ENCODE data around the gene RPLP2. TPM values are rescaled to one million over a fixed set of nuclear protein-coding genes. Genes with fewer than 3 reads are reported as not detected.

Gene RPLP2
- total and polyA plus RNA-seq, 2 of the 4 experiments (the other 2 are of a cell fraction), result 59.9 to 1,897 TPM

DNA sequence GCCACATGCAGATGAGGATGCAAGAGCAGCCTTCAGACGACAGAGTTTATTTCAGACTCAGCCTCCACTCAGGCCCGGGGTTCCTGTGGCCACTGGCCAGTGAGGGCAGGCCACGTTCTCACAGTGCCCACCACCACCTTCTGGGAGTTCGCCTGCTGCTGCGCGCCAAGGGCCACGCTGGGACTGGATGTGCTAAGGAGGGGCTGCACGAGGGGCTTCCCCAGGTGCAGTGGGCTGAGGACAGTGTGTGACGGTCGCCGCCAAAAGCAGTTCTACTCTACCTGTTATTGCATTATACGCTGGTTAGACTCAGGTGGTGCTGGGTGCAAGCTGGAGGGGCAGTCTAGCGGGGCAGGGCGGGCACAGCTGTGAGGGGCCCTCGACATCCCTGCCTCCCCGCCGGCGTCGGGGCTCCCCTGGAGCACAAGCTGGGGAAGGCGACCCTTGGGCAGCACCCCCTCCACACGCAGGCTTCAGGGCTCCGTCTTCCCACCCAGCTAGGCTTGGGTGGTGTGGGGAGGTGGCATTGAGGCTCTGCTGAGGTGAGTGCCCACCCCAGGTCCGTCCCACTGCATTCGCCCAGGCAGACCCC lies 22.6 kb upstream of the RPLP2 start:
- Histone ChIP-seq H4K20me1 (ENCODE audit: insufficient read depth, low read length) (peaks cover 9% of the 10 kb centered on the region), H2AK9ac (replicated peaks; ENCODE audit: low read depth, low read length, poor library complexity) (peak overlapping the region; percentile 1), H2BK5ac (ENCODE audit: low read depth, low read length, poor library complexity, severe bottlenecking) (no peak overlapping the region), H3K9me3 (ENCODE audit: control insufficient read depth, insufficient read depth, low read length) (no peaks in the 10 kb centered on the region), H4K91ac (ENCODE audit: insufficient read depth, low read depth, low read length) (no peak overlapping the region), H2BK20ac (ENCODE audit: low read depth, low read length) (no peak overlapping the region), H3K4me2 (ENCODE audit: low read depth, low read length) (no peak overlapping the region), H2BK120ac (ENCODE audit: low read depth, low read length) (no peak overlapping the region), H3K18ac (ENCODE audit: low read depth, low read length) (no peak overlapping the region), H3K56ac (ENCODE audit: extremely low read depth, insufficient read depth, low read length) (no peak overlapping the region), H2BK15ac (ENCODE audit: low read depth, low read length) (no peak overlapping the region), H2AFZ (replicated peaks; ENCODE audit: low read length, poor library complexity) (peak overlapping the region; percentile 14), H3K9me1 (ENCODE audit: insufficient read depth, low read length) (no peaks in the 10 kb centered on the region), H4K8ac (ENCODE audit: low read depth in 2 of 2, low read length in 2 of 2) (no peak overlapping the region), H3K4me3 (ENCODE audit: insufficient read depth, low read depth, low read length) (no peak overlapping the region), H3K27ac (ENCODE audit: insufficient read depth, low read length) (no peak overlapping the region), H3K4ac (ENCODE audit: low read depth, low read length) (no peak overlapping the region), H4K5ac (ENCODE audit: low read depth, low read length) (no peak overlapping the region), H3K14ac (replicated peaks; ENCODE audit: low read depth, low read length) (no peak overlapping the region), H3K27me3 (ENCODE audit: control insufficient read depth, insufficient read depth, low read length) (no peaks in the 10 kb centered on the region), H3K79me1 (ENCODE audit: low read depth in 1 of 2, low read length in 2 of 2) (peaks cover 0 to 12% of the 10 kb centered on the region in 2 experiments; a peak in 2 of 4 replicates), H3K9ac (ENCODE audit: low read depth, low read length) (no peak overlapping the region), H2AK5ac (ENCODE audit: low read depth, low read length) (no peak overlapping the region), H3K4me1 (ENCODE audit: control insufficient read depth, insufficient read depth, low read length) (peaks cover 11% of the 10 kb centered on the region), H3K36me3 (ENCODE audit: control insufficient read depth, insufficient read depth, low read length) (peaks cover 8% of the 10 kb centered on the region; the same call in 1 of the 2 replicates), H3K23ac (ENCODE audit: low read depth, low read length) (no peak overlapping the region)
- BruUV-seq (replicated peaks), result no TSS peak
- 92% methylated on average over 5 of the region's 24 CpGs; no CpG with 5 or more reads in 1 of the 2 experiments for WGBS, 2 experiments (ENCODE audit: extremely low coverage in 2 of 2, insufficient read length in 1 of 2)
- dilution Hi-C loops (cut with HindIII; ENCODE audit: low sequenced_read_pairs, unreplicated experiment) (no loop called here), in situ Hi-C loops (cut with MboI; ENCODE audit: low sequenced_read_pairs) (no loop called here), intact Hi-C loops (cut with micrococcal nuclease) (no loop called here)
- ChIA-PET POLR2A (ENCODE audit: unreplicated experiment) (no interaction called here), CTCF (no interaction called here)
- DNase-seq, result no peak
- no peak for TF ChIP-seq CHD1 (IDR thresholded peaks at IDR 0.05; ENCODE audit: low read depth, low read length)
- TF ChIP-seq MAFK (IDR thresholded peaks at IDR 0.05; ENCODE audit: low read depth, low read length), result no peak
- no peak for TF ChIP-seq MAZ (IDR thresholded peaks at IDR 0.05; ENCODE audit: borderline replicate concordance, low read depth, low read length)
- TF ChIP-seq, protein P1, sequence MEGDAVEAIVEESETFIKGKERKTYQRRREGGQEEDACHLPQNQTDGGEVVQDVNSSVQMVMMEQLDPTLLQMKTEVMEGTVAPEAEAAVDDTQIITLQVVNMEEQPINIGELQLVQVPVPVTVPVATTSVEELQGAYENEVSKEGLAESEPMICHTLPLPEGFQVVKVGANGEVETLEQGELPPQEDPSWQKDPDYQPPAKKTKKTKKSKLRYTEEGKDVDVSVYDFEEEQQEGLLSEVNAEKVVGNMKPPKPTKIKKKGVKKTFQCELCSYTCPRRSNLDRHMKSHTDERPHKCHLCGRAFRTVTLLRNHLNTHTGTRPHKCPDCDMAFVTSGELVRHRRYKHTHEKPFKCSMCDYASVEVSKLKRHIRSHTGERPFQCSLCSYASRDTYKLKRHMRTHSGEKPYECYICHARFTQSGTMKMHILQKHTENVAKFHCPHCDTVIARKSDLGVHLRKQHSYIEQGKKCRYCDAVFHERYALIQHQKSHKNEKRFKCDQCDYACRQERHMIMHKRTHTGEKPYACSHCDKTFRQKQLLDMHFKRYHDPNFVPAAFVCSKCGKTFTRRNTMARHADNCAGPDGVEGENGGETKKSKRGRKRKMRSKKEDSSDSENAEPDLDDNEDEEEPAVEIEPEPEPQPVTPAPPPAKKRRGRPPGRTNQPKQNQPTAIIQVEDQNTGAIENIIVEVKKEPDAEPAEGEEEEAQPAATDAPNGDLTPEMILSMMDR (conservative IDR thresholded peaks at IDR 0.05; ENCODE audit: low read depth, low read length), result no peak
- TF ChIP-seq SMC3 (IDR thresholded peaks at IDR 0.05; ENCODE audit: low read depth, low read length), result no peak
- TF ChIP-seq, protein P2, sequence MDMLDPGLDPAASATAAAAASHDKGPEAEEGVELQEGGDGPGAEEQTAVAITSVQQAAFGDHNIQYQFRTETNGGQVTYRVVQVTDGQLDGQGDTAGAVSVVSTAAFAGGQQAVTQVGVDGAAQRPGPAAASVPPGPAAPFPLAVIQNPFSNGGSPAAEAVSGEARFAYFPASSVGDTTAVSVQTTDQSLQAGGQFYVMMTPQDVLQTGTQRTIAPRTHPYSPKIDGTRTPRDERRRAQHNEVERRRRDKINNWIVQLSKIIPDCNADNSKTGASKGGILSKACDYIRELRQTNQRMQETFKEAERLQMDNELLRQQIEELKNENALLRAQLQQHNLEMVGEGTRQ (IDR thresholded peaks at IDR 0.05; ENCODE audit: low read depth, low read length), result no peak
- no peak for TF ChIP-seq POLR2A (IDR thresholded peaks at IDR 0.05; ENCODE audit: low read depth, low read length)
- TF ChIP-seq FOS (IDR thresholded peaks at IDR 0.05; ENCODE audit: low read depth, low read length), result no peak
- TF ChIP-seq BHLHE40 (IDR thresholded peaks at IDR 0.05; ENCODE audit: low read depth, low read length), result no peak
- no peak for TF ChIP-seq RFX5 (IDR thresholded peaks at IDR 0.05; ENCODE audit: low read depth, low read length)
- no peak for TF ChIP-seq CEBPB (IDR thresholded peaks at IDR 0.05; ENCODE audit: low read depth, low read length)
- no peak for TF ChIP-seq MXI1 (IDR thresholded peaks at IDR 0.05; ENCODE audit: borderline replicate concordance, low read depth, low read length)
- no peak for TF ChIP-seq ELK1 (IDR thresholded peaks at IDR 0.05; ENCODE audit: borderline replicate concordance, low read depth, low read length)
- no peak for TF ChIP-seq RCOR1 (IDR thresholded peaks at IDR 0.05; ENCODE audit: insufficient replicate concordance, low read length)
- TF ChIP-seq NFE2L2 (IDR thresholded peaks at IDR 0.05; ENCODE audit: low read depth, low read length), result no peak
- no peak for TF ChIP-seq RAD21 (IDR thresholded peaks at IDR 0.05; ENCODE audit: low read length)
- ATAC-seq (ENCODE audit: low read depth), result no peak
